Fibroblast of the aortic adventitia (primary cell): Measurements from ENCODE around the gene EXOSC5. TPM values are rescaled to one million over a fixed set of nuclear protein-coding genes. Genes with fewer than 3 reads are reported as not detected.
"Not testable (repeated sequence)": the region's sequence is repeated elsewhere in the genome, so short reads cannot be mapped to it uniquely, and the experiment has no call there.

ENCODE experiments used
- DNase-seq: peaks from one replicate; pipeline ENCODE4 v3.0.0-alpha.2; 2010; ENCODE audit warnings: low read depth
- H3K4me3 ChIP-seq: 2 replicates; pipeline ENCODE4 v1.5.1; 2011; ENCODE audit warnings: low read depth, mild to moderate bottlenecking, control low read depth, low read length, moderate library complexity
- CTCF ChIP-seq: IDR thresholded peaks from 2 replicates; pipeline ENCODE4 v1.5.1; 2011; ENCODE audit warnings: mild to moderate bottlenecking, low read length, control low read depth, inconsistent platforms; ENCODE audit not compliant: insufficient read depth
- small RNA-seq: library from RNA; depleted of rRNA; stranded (forward); fragments of <200 nt; gene quantifications from one replicate; pipeline ENCODE3, GENCODE V24; 2012
- total RNA-seq: library from RNA; depleted of rRNA; stranded (reverse); fragments of >200 nt; gene quantifications from 2 replicates; pipeline ENCODE4 v1.2.3, GENCODE V29; 2012; ENCODE audit warnings: low replicate concordance

EXOSC5 gene
- total RNA-seq, 1 donor, result 12.1 TPM

- no peak for TF ChIP-seq CTCF
- H3K4me3 ChIP-seq, result peak overlapping the region; percentile 93
- DNase-seq, result peak; percentile 39
These were observed 46.3 kb downstream of the EXOSC5 start for GRCh38 chr19:41350735-41351338.

GRCh38 chr19:41346916-41347315, 50.2 kb downstream of the EXOSC5 start:
- DNase-seq, H3K4me3 ChIP-seq: not testable (repeated sequence)

GRCh38 chr19:41344162-41344561, 53.0 kb downstream of the EXOSC5 start:
- TF ChIP-seq CTCF, result no peak
- H3K4me3 ChIP-seq, result no peak overlapping the region
- no peak for DNase-seq

GRCh38 chr19:41341669-41342490, 55.3 kb downstream of the EXOSC5 start:
- H3K4me3 ChIP-seq, result no peak overlapping the region
- no peak for TF ChIP-seq CTCF
- DNase-seq, result no peak

GRCh38 chr19:41339936-41340335, 57.2 kb downstream of the EXOSC5 start:
- peak; percentile 66 for DNase-seq
- H3K4me3 ChIP-seq, result no peak overlapping the region
- no peak for TF ChIP-seq CTCF

Small RNA genes lying within 50 kb of the gene (small RNA-seq; reads per million reads assigned to genes)
- gene RF00017, result not detected

Other genes starting within 250 kb of the EXOSC5 start
- 0.45 TPM in 1 of 2 replicates, not detected in the other for gene CYP2S1, start 204.1 kb downstream of the EXOSC5 start, total RNA-seq
- gene AXL, start 178.1 kb downstream of the EXOSC5 start, total RNA-seq, result 121 and 305 TPM in 2 replicates
- 98.4 and 108 TPM in 2 replicates for gene HNRNPUL1, start 133.0 kb downstream of the EXOSC5 start, total RNA-seq
- gene CCDC97, start 87.2 kb downstream of the EXOSC5 start, total RNA-seq, result 7.9 and 11.4 TPM in 2 replicates
- 18.7 and 19.8 TPM in 2 replicates for gene TGFB1, start 43.4 kb downstream of the EXOSC5 start, total RNA-seq
- 0.25 and 4.5 TPM in 2 replicates for gene B9D2, start 33.2 kb downstream of the EXOSC5 start, total RNA-seq
- 4.7 and 5.6 TPM in 2 replicates for gene TMEM91, start 20.8 kb downstream of the EXOSC5 start, total RNA-seq
- gene BCKDHA, start 459 bp upstream of the EXOSC5 start, total RNA-seq, result 3.5 and 15.3 TPM in 2 replicates
- gene B3GNT8, start 30.0 kb upstream of the EXOSC5 start, total RNA-seq, result 1.5 and 2.1 TPM in 2 replicates
- gene DMAC2, start 42.6 kb upstream of the EXOSC5 start, total RNA-seq, result 29.3 and 31.2 TPM in 2 replicates
- gene ERICH4, start 45.8 kb upstream of the EXOSC5 start, total RNA-seq, result not detected in 2 replicates
- gene CEACAM21, start 178.8 kb upstream of the EXOSC5 start, total RNA-seq, result not detected in 2 replicates
- gene CEACAM4, start 229.7 kb upstream of the EXOSC5 start, total RNA-seq, result not detected in 2 replicates